ENCODE measurements around the gene IL1RL2. TPM values are rescaled to one million over a fixed set of nuclear protein-coding genes. Genes with fewer than 3 reads are reported as not detected.

IL1RL2 gene
- total RNA-seq, 1 donor, result 1.7 TPM

DNA sequence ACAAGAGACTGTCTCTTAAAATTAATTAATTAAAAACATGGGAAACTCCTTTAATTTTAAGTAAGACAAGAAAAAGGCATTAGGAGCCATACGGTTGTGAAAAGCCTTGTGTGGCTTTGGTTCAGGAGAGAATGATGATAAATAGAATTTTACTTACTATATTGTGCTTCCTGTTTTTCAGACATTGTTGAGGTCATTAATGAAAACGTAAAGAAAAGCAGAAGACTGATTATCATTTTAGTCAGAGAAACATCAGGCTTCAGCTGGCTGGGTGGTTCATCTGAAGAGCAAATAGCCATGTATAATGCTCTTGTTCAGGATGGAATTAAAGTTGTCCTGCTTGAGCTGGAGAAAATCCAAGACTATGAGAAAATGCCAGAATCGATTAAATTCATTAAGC is 10.7 kb upstream of the IL1RL2 start:
- DNase-seq (ENCODE audit: low read depth), result no peak
- no peak overlapping the region for H3K4me3 ChIP-seq (ENCODE audit: low read depth, low read length)
- no peak for TF ChIP-seq CTCF (IDR thresholded peaks at IDR 0.05; ENCODE audit: insufficient read depth, low read length)

GRCh38 chr2:102177814-102178478 is 8.9 kb upstream of the IL1RL2 start:
- no peak overlapping the region for H3K4me3 ChIP-seq (ENCODE audit: low read depth, low read length)
- DNase-seq (ENCODE audit: low read depth), result no peak
- no peak for TF ChIP-seq CTCF (IDR thresholded peaks at IDR 0.05; ENCODE audit: insufficient read depth, low read length)

DNA sequence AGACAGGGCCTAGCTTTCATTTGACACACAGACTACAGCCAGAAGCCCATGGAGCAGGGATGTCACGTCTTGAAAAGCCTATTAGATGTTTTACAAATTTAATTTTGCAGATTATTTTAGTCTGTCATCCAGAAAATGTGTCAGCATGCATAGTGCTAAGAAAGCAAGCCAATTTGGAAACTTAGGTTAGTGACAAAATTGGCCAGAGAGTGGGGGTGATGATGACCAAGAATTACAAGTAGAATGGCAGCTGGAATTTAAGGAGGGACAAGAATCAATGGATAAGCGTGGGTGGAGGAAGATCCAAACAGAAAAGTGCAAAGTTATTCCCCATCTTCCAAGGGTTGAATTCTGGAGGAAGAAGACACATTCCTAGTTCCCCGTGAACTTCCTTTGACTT is 7.8 kb upstream of the IL1RL2 start:
- no peak for TF ChIP-seq CTCF (IDR thresholded peaks at IDR 0.05; ENCODE audit: insufficient read depth, low read length)
- H3K4me3 ChIP-seq (ENCODE audit: low read depth, low read length), result no peak overlapping the region
- DNase-seq (ENCODE audit: low read depth), result no peak

DNA sequence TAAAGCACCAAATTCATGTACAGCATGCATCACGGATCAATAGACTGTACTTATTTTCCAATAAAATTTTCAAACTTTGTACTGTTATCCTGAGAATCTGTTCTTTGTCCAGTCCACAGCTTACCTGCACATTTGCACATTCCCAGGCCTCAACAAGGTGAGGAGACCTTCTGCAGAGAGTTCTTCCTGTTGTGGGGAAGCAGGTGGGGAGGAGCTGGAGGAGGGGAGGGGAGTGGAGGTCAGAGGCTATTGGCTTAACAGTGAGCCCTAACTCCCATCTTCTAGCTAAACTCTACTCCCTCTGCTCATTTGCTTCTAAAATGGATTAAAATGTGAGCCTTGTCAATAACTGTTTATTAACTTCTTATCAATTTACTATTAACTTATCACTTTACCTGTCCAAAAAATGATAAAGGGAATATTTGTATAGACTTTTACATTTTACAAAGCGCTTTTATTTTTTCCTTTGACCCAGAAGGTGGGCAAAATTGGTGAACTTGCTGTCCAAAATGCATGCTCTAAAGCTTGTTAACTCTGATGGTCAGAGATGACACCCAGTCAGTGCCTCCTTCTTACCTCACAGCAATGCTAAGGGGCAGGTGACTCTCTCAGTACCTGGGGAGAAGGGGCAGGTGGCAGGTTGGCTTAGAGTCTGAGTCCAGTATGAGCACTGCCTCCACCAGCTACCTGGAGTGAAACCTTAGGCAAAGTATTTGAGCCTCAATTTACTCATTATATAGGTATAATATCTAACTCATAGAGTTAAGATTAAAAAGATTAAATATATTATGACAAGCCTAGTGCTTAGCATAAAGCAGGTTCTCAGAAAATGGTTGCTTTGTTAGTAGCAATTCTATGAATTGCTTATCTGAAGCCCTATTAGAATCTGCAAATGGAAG is 6.8 kb upstream of the IL1RL2 start:
- TF ChIP-seq CTCF (IDR thresholded peaks at IDR 0.05; ENCODE audit: insufficient read depth, low read length), result no peak

DNA sequence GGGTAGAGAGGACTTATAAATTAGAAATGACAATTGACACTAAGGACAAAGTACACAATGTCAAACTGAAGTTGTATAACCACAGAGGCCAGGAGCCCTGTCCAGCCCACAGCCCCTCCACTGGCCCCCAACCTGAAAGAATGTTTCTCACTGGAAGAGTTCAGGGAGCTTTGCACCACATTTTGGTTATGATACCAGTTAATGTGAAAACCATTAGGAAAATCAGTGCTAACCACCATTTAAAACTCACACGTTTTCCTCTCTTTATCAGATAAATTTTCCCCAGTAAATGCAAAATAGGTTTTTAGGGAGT is 6.2 kb upstream of the IL1RL2 start:
- H3K4me3 ChIP-seq (ENCODE audit: low read depth, low read length), result no peak overlapping the region
- no peak for DNase-seq (ENCODE audit: low read depth)
- no peak for TF ChIP-seq CTCF (IDR thresholded peaks at IDR 0.05; ENCODE audit: insufficient read depth, low read length)

More for the DNA sequence above, 6.8 kb upstream of the IL1RL2 start:
- DNase-seq (ENCODE audit: low read depth), result no peak
- no peak overlapping the region for H3K4me3 ChIP-seq (ENCODE audit: low read depth, low read length)

- peak; percentile 40 for DNase-seq (ENCODE audit: low read depth)
- H3K4me3 ChIP-seq (ENCODE audit: low read depth, low read length), result no peak overlapping the region
- TF ChIP-seq CTCF (IDR thresholded peaks at IDR 0.05; ENCODE audit: insufficient read depth, low read length), result no peak
Measured at GRCh38 chr2:102181376-102181775, 5.4 kb upstream of the IL1RL2 start.
